Coronary artery (tissue), 2 donors: Measurements from ENCODE around the gene TUBGCP5.

ENCODE experiments used
- DNase-seq: peaks from one replicate; pipeline ENCODE4 v3.0.0-alpha.2; 2017; ENCODE audit warnings: low spot score
- H3K27ac ChIP-seq, 2 donors: fragments of 200-600 bp; sonication (generic); one replicate each; pipeline ENCODE4 v1.5.1; 2016 to 2019
- H3K4me3 ChIP-seq: fragments of 200-600 bp; sonication (generic); 2 replicates; pipeline ENCODE4 v1.5.1; 2016; ENCODE audit warnings: mild to moderate bottlenecking, moderate library complexity
- CTCF ChIP-seq: fragments of 200-600 bp; sonication (generic); IDR thresholded peaks from one replicate; pipeline ENCODE4 v1.5.1; 2019; ENCODE audit warnings: antibody characterized with exemption

TUBGCP5 gene

DNA sequence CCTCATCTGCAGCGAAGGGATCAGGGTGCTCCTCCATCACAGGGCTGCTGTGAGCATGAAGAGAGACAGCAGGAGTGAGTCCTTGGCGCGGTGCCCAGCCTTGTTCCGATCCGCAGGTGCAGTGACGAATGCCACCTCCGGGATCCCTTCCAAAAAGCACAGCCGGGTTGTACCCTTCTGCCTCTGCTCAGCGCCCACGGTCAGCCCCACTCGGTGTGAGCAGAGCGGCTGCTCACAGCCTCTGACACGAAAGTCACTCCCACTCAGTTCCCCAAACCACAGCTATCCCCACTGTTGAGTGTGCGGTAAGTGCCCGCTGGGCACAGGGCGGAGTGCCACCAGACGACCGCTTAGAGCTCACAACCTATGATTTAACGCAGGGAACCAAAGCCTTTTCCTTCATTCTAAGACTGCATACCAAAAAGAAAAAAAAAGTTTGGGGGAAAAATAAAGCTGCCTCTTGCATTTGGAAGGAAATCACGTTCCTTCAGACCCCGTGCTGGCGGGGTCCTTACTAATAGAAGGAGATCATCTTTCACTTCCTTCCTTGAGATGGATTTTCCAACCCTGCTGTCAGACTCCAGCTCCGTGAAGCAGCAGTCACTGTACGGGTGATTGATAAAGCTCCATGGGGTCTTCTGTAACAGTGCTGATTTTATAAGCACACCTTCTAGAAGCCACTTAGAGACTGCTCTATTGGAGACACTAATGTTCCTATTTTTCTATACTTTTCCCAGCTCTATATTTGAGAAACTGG is 34.7 kb upstream of the TUBGCP5 start:
- Histone ChIP-seq H3K27ac (no peak overlapping the region), H3K4me3 (no peak overlapping the region)
- no peak for TF ChIP-seq CTCF
- DNase-seq = no peak

DNA sequence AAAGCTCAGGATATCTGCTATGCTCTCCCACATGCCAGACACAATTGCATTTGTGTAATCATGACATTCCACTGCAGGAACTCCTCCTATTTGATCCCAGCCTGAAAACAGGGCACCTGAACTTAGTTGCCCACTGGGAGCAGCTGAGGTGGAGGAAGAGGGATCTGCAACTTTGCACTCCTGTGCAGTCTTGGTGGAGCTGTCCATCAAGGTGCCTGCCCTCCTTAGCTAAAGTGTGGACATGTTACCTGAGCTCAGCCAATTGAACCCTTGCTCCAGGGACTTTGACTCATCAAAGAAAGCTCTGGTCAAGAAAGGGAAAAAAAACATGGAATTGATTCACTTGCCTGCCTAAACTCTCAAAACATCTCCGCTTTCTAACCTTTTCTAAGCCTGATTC is 33.3 kb upstream of the TUBGCP5 start:
- no peak overlapping the region for H3K4me3 ChIP-seq
- DNase-seq = no peak
- no peak for TF ChIP-seq CTCF
- H3K27ac ChIP-seq = no peak overlapping the region

DNA sequence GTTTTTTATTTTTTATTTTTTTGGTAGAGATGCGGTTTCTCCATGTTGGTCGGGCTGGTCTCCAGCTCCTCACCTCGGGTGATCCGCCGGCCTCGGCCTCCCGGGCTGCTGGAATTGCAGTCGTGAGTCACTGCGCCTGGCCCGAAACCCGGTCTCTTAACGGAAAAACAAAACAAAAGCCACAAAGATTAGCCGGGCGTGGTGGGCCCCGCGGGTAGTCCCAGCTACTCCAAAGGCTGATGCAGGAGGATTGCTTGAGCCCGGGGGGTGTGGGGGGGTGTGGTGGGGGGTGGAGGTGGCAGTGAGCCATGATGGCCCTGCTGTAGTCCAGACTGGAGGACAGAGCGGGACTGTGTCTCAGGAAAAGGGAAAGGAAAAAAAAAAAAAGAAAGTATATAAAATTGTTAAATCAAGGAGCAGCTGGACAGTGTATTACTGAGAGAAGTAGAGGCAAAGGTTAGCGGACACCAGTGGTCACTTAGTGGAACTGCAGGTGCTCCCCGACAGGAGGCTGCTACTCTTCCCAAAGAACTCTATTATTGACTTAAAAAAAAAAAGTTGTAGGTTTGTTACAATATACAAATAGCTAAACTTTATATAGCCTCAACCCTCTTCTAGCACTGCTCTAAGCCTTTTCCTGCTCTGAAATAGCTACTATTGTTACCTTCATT is 30.3 kb upstream of the TUBGCP5 start:
- Histone ChIP-seq H3K27ac (no peak overlapping the region), H3K4me3 (no peak overlapping the region)
- TF ChIP-seq CTCF = no peak
- DNase-seq = no peak

DNA sequence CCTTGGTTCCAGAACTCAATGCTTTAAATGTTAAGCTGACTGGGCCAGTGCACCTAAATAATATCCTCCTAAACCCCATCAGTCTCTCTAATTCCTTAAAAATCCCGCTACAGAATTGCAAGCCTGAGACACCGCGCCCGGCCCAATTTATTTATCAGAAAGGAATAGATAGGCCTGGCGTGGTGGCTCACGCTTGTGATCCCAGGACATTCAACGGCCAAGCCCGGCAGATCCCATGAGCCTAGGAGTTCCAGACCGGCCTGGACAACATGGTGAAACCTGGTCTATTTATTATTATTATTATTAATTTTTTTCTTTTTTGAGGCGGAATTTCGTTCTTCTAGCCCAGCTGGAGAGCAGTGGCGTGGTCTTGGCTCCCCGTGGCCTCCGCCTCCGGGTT is 28.0 kb upstream of the TUBGCP5 start:
- TF ChIP-seq CTCF = no peak
- DNase-seq = no peak
- Histone ChIP-seq H3K27ac (no peak overlapping the region), H3K4me3 (no peak overlapping the region)

DNA sequence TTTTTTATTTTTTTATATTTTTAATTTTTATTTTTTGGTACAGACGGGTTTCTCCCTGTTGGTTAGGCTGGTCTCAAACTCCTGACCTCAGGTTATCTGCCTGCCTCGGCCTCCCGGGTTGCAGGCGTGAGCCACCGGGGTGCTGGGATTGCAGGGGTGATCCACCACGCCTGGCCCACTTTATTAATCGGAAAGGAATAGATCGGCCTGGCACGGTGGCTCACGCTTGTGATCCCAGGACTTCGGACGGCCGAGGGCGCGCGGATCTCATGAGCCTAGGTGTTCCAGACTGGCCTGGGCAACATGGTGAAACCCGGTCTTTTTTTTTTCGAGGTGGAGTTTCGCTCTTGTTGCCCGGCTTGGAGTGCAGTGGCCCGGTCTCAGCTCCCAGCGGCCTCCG is 26.5 kb upstream of the TUBGCP5 start:
- H3K27ac ChIP-seq = no peak overlapping the region
- no peak for DNase-seq
- no peak for TF ChIP-seq CTCF
- no peak overlapping the region for H3K4me3 ChIP-seq

DNA sequence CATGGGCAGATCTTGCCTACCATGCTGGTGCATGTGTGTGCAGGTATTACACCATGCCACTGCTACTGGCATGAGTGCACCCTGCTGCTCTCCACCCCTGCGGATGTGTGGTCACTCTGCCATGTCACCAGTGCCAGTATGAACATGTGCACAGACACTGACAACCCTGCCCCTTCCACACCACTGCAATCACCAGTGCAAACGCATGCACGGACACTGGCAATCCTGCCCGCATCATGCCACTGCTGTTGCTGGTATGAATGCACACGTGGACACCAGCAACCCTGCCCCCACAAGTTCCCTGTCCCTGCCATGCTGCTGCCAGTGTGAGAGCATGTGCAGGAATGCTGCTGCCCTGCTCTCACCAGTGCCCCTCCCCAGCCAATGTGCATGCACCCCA is 24.8 kb upstream of the TUBGCP5 start:
- no peak for TF ChIP-seq CTCF
- no peak overlapping the region for H3K27ac ChIP-seq
- DNase-seq = no peak
- no peak overlapping the region for H3K4me3 ChIP-seq

DNA sequence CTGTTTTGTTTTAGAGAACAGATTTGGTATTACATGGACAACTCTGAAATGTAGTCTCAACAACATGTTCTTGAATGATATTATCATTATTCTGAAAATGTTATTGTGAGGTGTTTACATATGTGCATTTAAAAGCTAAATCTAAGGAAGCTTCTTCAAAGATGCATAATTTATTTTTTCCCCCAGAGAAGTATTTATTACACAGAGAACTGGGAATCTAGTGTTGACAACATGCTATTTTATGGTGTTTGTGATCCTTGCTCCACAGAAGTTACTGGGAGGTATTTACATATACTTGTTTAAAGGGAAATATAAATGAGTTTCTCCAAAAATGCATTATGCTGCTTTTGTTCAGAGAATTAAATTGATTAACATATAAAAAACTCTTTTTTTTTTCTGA is 18.3 kb upstream of the TUBGCP5 start:
- no peak for DNase-seq
- no peak overlapping the region for H3K27ac ChIP-seq
- H3K4me3 ChIP-seq = no peak overlapping the region
- no peak for TF ChIP-seq CTCF
